Hematopoietic multipotent progenitor cell treated with erythropoietin and hydrocortisone succinate and interleukin-3 and kit ligand, for 15 days (in vitro differentiated cells): ENCODE data around the gene PPP2R2B.

Experiments
- DNase-seq: peaks from one replicate; pipeline ENCODE4 v3.0.0-alpha.2; 2015; ENCODE audit warnings: low spot score

The PPP2R2B gene

DNA sequence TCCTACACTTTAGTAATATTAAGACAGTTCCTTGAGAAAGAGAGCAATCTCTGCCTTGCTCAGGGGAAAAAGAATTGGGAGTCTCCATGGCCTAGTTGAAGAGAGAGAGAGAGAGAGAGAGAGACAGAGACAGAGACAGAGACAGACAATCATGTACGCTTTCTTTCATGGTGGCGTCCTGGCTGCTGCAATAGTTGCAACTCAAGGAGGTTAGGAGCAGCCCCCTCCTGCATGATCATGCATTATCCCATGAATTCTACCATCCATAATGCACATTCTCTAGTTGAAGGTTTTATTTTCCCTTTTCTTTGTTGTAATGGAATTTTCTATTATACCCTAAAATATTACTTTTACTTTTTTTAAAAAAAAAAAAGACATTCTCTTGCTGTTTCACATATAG, 50.7 kb downstream of the PPP2R2B start:
- no peak for DNase-seq

DNA sequence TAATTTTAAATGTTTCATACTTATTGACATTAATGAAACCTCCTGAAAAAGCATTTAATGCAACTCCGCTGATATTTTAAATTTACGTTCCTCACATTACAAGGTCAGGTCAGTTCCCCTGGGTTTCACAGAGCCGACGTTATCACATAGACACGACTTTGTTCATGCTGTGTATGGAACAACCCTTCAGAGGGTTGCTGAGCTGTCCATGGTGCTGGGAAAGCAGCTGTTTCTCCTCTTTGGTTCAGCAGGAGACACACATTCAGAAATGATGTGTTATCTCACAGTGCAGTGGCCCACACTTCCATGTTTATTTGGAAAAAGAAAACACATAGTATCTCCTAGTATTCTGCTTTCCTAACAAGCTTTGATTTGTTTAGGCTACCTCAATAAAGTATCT, 53.5 kb downstream of the PPP2R2B start:
- DNase-seq = no peak

GRCh38 chr5:146821732-146822131, 56.8 kb downstream of the PPP2R2B start:
- no peak for DNase-seq

- no peak for DNase-seq
Measured at GRCh38 chr5:146820987-146821386, 57.6 kb downstream of the PPP2R2B start.

DNA sequence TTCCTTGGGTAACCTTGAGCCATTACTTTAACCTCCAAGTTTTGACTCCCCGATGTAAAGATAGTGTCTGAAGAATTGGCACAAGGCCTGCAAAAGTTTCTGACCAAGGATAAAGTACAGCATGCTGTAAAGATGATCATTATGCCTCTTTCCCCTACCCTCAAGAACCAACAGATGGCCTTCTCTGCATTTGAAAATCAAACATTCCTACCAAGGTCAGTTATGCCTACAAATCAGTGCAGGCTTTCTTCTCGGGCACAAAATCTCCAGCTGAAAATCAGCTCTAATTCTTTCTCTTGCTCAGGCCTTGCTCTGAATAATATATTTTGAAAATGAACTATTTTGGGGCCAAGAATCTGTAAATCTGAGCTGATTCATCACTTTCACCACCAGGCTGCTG, 59.7 kb downstream of the PPP2R2B start:
- DNase-seq = no peak

DNA sequence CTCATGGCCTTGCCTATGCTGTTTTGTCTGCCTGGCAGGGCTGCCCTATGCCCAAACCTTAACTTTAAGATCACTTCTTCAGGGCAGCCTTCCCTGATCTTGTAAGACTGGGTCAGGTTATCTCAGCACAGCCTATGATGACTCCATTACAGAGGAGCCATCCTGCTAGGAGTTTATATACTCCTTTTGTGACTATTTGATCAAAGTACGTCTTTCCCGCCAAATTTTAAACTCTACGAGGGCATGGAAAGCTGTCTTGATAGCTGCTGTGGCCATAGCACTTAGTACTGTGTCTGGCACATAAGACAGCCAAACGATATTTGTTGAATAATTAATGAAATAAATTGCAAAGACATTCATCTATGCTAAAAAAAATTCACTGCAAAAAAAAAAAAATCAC, 60.6 kb downstream of the PPP2R2B start:
- DNase-seq = no peak

DNA sequence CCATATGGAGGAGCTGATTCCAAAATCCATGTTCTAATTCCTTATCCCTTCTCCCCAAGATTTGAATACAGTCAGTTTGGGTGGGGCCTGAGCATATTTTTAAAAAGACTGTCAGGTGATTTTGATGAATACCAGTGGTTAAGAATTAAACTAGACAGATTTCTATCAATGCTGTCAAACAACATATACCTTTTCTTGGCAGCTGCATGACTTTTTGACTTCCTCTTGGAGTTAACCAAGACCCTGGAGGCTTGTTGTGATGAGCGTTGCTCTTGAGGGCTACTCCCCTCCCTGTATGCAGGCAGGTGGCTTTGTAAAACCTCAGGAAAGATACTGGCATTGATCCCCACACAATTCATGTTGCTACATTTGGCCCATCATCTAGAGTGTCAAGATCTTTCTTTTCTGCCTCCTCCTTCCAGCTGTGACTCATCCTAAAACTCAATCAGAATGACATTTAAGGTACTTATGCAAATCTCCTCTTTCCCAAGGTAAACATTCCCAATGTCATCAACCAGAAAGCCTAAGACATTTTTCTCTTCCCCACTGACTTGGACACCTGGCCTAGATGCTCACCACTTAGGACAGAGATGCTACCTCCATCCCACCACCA, 61.7 kb downstream of the PPP2R2B start:
- no peak for DNase-seq

GRCh38 chr5:146815411-146815810, 63.1 kb downstream of the PPP2R2B start:
- DNase-seq = no peak

GRCh38 chr5:146813346-146814157, 65.0 kb downstream of the PPP2R2B start:
- no peak for DNase-seq

GRCh38 chr5:146805081-146805480, 73.5 kb downstream of the PPP2R2B start:
- DNase-seq = no peak

- no peak for DNase-seq
Measured at GRCh38 chr5:146802945-146803522, 75.5 kb downstream of the PPP2R2B start.

- DNase-seq = no peak
Measured at GRCh38 chr5:146799671-146800070, 78.9 kb downstream of the PPP2R2B start.

- DNase-seq = no peak
Measured at GRCh38 chr5:146799231-146799630, 79.3 kb downstream of the PPP2R2B start.

DNA sequence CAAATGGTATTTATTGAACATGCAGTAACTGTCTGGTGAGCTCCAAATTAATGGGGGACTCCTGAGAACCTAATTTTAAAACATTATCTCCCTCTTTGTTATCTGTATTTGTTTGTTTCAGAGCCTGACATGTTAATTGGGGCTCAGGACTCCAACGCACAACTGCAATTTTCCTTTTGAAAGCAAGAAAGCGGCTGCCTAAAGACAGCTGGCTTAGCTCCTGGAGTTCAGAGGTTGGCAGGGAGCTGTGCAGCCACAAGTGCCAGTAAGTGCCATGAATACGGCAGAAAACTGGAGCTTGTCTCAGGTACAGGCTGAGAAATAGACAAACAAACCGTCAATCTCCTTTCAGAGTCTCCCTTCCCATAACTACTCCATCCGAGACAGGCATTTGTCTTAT, 80.9 kb downstream of the PPP2R2B start:
- no peak for DNase-seq

DNA sequence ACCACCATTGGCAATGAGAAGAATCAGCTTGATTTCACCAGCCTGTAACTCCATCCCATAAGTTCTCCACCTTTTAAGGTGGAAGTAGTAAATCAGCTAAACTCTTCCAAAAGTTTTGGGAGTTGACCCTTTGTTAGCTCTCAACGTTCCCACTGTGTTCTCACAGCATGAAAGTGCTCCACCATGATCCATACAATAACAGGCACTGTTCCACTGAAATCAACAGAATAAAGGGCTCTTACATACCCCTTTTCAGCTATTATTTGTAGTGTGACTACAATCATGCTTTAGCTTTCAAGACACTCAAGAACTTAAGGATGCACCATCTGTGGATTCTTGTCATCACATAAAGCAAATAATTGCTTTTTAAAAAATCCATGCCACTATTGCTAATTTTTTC, 81.6 kb downstream of the PPP2R2B start:
- no peak for DNase-seq

- DNase-seq = no peak
Measured at GRCh38 chr5:146796144-146796543, 82.4 kb downstream of the PPP2R2B start.

DNA sequence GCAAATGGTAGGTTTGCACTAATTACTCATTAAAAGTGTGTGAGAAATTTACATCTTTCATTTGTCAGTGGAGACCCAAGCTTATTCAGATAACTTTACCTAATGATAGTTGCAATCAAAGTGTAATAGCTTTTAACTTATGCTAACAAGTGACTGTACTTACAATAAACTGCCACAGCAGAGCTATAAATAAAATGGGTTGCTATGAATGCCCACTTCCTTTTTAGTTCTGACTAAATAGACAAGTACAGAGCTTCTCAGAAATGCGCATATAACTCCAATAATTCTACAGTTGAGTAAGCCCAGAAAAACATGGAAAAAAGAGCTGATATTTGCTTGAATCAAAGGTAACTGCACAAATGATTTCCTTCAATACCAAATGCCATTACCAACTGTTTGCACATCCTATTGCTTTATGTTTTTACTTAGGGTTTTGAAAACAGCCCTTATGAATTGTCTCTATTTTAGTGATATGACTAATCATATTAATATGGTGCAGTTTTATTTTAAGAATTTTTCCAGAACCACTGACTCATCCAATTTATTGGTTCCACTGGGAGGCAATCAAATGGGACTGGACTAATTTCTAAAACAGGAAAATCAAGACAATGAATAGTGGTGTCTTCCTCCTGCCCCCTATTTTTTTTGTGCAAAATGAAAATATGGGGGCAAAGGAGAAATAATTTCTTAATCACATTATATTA, 84.1 kb downstream of the PPP2R2B start:
- DNase-seq = no peak

DNA sequence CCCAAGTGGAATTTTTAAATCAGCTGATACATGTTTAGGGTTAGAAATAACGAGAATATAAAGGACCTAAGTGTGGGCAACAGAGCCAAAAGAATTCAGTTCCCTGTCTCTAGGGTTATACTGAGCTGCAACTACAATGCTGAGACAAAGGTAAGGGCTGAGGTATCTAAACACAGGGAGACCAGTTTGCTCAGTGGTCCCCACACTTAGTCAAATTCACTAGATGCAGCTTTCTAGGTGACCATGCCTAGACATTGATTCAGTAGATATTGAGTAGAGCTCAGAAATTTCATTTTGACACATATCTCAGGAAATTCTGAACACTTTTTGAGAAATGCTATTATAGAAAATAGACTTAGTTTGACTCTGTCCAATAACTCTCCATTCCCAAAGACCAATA, 84.8 kb downstream of the PPP2R2B start:
- no peak for DNase-seq

GRCh38 chr5:146791471-146791870, 87.1 kb downstream of the PPP2R2B start:
- DNase-seq = no peak

- DNase-seq = no peak
Measured at GRCh38 chr5:146789712-146790653, 88.6 kb downstream of the PPP2R2B start.

GRCh38 chr5:146788898-146789297, 89.7 kb downstream of the PPP2R2B start:
- DNase-seq = no peak

- DNase-seq = no peak
Measured at GRCh38 chr5:146785065-146785464, 93.5 kb downstream of the PPP2R2B start.
